ENCODE measurements around the gene TM4SF1.

- TF ChIP-seq CTCF (IDR thresholded peaks at IDR 0.05) = no peak
- TF ChIP-seq ZFX (IDR thresholded peaks at IDR 0.05; ENCODE audit: borderline replicate concordance) = no peak
These were observed 4.0 kb downstream of the TM4SF1 start for GRCh38 chr3:149373235-149374125.
